ENCODE data around the gene DNAAF8.
"Not testable (repeated sequence)": the region's sequence is repeated elsewhere in the genome, so short reads cannot be mapped to it uniquely, and the experiment has no call there.

Gene DNAAF8

GRCh38 chr16:4784444-4784987, 50.2 kb downstream of the DNAAF8 start:
- DNase-seq, result not testable (repeated sequence)

GRCh38 chr16:4785758-4786433, 51.6 kb downstream of the DNAAF8 start:
- no peak for DNase-seq

- DNase-seq, result no peak
Observed at GRCh38 chr16:4787068-4787467, 52.7 kb downstream of the DNAAF8 start.

DNA sequence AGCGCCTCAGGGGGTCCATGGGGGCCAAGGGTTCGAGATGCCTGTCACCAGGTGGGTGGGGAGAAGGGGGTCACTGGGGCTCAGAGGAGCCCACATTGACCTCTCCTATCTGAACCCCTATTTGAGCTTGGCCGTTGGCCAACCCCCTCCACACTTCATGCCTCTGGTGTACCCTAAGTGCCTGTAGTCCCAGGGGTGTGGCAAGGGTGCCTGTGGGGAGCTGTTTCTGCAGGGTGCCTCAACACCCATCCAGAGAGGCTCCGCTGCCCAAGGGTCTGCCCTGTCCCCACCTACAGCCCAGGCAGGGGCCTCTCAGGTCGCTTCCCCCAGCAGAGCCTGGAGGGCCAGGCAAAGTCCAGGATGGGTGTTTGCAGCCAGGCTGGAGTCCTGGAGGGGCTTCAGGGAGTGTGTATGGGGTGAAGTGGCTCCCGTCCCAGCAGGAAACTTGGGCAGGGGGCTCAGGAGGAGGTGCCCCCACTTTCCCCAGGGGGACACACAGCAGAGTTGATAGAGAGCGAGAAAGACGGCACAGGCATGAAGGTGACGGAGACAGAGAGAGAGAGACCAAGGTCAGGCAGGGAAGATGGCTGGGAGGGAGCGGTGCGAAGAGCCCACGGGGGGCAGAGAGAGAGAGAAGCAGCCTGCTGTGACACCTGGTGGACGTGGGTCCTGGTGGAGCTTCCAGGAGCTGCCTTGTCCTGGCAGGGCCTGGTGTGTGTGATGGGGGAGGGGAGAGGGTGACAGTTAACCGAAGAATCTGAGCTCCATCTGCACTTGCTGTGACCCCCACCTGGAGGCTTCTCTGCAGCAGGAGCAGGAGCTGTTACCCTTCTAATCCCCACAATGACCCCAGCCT, 53.5 kb downstream of the DNAAF8 start, which contains the start of gene SEPTIN12:
Gene SEPTIN12 (minus strand): TSS at position 719 of the 856 bp plus-strand sequence. CDS start 700 bp downstream, at position 19.
- no peak for DNase-seq

DNA sequence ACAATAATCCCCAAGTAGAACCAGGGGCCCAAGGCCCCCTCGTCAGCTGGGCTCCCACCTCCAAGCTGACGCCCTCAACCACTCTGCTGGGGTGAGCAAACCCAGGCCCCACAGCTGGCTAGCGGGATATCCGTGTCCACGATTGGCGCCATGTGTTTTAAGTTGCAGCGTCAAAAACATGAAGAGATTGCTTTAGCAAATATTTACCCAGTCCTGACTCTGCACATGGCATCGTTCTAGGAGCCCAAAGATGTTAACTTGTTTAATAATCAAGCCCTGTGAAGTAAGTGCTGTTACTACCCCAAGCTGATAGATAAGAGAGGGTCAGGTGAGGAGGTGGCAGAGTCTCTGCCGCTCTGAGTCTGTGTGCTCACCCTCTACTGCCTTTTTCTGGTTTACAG, 54.2 kb downstream of the DNAAF8 start:
- no peak for DNase-seq

GRCh38 chr16:4788910-4789309, 54.6 kb downstream of the DNAAF8 start:
- DNase-seq, result no peak

- DNase-seq, result no peak
Observed at GRCh38 chr16:4790261-4790660, 55.9 kb downstream of the DNAAF8 start.

- DNase-seq, result no peak
Observed at GRCh38 chr16:4790871-4791270, 56.5 kb downstream of the DNAAF8 start.

DNA sequence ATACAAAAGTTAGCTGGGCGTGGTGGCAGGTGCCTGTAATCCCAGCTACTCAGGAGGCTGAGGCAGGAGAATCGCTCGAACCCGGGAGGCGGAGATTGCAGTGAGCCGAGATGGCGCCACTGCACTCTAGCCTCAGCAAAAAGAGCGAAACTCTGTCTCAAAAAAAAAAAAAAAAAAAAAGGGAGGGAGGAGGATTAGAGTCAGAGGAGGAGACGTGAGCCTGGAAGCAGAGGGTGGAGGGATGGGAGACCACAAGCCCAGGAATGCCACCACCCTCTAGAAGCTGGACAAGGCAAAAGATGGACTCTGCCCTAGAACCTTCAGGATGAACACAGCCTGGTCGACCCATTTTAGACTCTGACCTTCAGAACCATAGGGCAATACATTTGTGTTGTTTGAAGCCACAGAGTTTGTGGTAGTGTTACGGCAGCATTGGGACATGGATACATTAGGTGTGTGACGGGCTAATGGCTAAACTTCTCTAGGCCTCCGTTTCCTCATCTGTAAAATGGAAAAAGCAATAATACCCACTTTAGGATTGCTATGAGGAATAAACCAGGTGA, 58.7 kb downstream of the DNAAF8 start:
- DNase-seq, result no peak

DNA sequence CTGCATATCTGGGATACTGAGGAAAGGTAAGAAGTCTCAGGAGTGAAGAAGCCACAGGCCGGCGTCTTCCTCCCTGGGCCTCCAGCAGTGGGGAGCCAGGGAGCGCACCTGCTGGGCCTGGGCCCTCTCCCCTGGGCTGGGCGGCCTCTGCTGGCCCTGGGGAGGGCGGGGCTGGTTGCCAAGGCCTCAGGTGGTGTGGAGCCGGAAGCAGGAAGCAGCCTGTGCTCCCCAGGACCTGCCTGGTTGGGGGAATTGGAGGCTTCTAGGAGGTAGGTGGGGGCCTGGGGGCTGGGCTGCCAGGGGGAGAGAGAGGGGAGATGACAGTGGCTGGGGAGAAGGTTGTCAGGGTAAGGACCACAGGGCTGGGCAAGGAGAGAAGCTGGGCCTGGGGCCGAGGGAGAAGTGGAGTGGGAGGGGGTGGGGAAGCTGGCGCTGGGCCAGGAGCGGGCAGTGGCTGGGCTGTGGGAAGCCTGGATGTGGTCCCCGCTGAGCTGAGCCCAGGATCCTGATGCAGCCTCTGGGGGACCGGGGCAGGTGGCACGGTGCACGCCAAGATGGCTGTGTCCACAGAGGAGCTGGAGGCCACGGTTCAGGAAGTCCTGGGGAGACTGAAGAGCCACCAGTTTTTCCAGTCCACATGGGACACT, 61.0 kb downstream of the DNAAF8 start, which contains the start of gene SMIM22:
Gene SMIM22 (plus strand): TSS at position 189 of the 647 bp plus-strand sequence. CDS start 366 bp downstream, at position 555.
- no peak for DNase-seq

GRCh38 chr16:4795828-4796572, 61.7 kb downstream of the DNAAF8 start:
- DNase-seq, result no peak

DNA sequence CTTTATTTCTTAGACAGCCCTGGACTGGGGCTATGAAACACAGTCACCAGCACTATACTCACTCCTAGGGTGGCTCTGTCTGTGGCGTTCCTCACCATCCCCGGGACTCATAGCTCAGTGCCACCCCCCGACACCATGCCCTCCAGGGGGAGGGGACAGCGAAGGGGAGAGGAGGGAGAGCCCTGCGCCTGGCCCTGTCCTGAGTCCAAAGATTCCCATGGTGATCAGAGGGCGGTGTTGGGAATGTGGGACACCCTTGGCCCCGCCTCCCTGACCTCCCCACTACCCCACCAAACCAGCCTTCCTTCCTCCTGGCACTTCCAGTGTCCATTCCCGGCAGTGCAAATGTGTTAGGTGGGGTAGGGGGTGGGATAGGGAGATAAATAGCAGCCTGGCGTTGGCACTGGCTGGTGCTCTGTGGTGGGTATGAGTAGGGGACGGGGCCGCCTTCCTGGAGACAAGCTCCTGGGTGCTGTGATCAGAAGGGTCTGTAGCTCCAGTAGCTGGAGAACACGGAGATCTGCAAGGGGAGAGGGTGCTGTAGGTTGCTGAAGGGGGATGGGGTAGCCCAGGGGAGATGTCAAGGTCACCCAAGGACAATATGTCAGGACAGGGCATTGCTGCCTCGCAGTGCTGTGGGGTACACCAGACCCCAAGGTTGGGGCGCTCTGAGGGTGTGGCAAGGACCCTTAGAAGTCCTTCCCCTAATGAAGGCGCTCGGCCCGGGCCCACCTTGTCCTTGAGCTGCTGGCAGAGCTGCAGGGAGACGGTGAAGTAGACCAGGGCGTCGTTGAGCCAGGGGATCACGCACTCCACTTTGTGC, 62.9 kb downstream of the DNAAF8 start:
- DNase-seq, result no peak

- no peak for DNase-seq
Observed at GRCh38 chr16:4797805-4798252, 63.5 kb downstream of the DNAAF8 start.

DNA sequence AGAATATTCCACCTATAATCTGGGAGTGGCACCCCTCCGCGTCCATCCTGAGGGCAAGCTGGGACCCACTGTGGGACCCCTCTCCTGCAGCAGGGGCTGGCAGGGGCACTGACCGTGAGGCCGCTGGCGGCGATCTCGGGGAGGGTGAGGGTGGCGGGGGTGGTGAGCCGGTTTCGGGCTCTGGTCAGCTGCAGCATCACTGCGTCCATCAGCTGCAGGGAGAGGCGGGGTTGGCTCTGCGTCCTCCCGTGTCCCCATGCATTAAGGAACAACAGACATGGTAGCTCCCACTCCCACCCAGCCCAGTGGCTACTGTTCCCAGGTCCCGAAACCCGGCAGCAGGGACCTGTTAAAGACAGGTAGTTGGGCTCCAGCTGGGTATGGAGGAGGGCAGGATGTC, 64.1 kb downstream of the DNAAF8 start:
- DNase-seq, result no peak
